K562 (cell line): ENCODE results near the gene PPIE. TPM values are rescaled to one million over a fixed set of nuclear protein-coding genes. Genes with fewer than 3 reads are reported as not detected.

Experiments used
- EP400 ChIP-seq: fragments of 450-650 bp; IDR thresholded peaks from 2 replicates; pipeline ENCODE4 v1.6.1; 2017; ENCODE audit warnings: antibody characterized with exemption, mild to moderate bottlenecking, moderate library complexity
- FOXK2 ChIP-seq, 2 experiments: fragments of 450-650 bp; IDR thresholded peaks in 1 of 2; conservative IDR thresholded peaks in 1 of 2; 2 replicates each; pipeline ENCODE4 v1.6.1; 2016; ENCODE audit warnings: low read depth in 2 of 2, mild to moderate bottlenecking in 1 of 2
- NFIC ChIP-seq: fragments of 450-650 bp; IDR thresholded peaks from 2 replicates; pipeline ENCODE4 v1.6.1; 2017; ENCODE audit warnings: mild to moderate bottlenecking, inconsistent platforms
- PHF20 ChIP-seq: fragments of 450-650 bp; IDR thresholded peaks from 2 replicates; pipeline ENCODE4 v1.6.1; 2018; ENCODE audit not compliant: partially characterized antibody
- PHTF2 ChIP-seq: fragments of 250-450 bp; sonication (Bioruptor Pico); IDR thresholded peaks from 2 replicates; pipeline ENCODE4 v1.5.0; 2021; ENCODE audit warnings: mild to moderate bottlenecking
- PTTG1 ChIP-seq: fragments of 450-650 bp; IDR thresholded peaks from 2 replicates; pipeline ENCODE4 v1.6.1; 2016; ENCODE audit warnings: low read depth, mild to moderate bottlenecking, missing genetic modification characterization, missing compliant biosample characterization
- RBM25 ChIP-seq: fragments of 200-400 bp; formaldehyde crosslinking; IDR thresholded peaks from 2 replicates; pipeline ENCODE4 v1.6.1; 2018; ENCODE audit warnings: low read length, low read depth, moderate library complexity; ENCODE audit not compliant: severe bottlenecking
- RNF2 ChIP-seq: sonication (generic); IDR thresholded peaks from 2 replicates; pipeline ENCODE4 v1.6.1; 2016
- TAF1 ChIP-seq: IDR thresholded peaks from 2 replicates; pipeline ENCODE4 v1.6.1; 2011; ENCODE audit warnings: mild to moderate bottlenecking, low read length, moderate library complexity; ENCODE audit not compliant: insufficient read depth, control insufficient read depth, severe bottlenecking; ENCODE audit errors: extremely low read depth
- TAF7 ChIP-seq: fragments of 450-650 bp; IDR thresholded peaks from 2 replicates; pipeline ENCODE4 v1.6.1; 2016; ENCODE audit warnings: missing genetic modification characterization, missing compliant biosample characterization
- ZBTB1 ChIP-seq: sonication (generic); formaldehyde crosslinking; IDR thresholded peaks from 2 replicates; pipeline ENCODE4 v1.8.1; 2023; ENCODE audit warnings: missing genetic modification reagents, low read depth, mild to moderate bottlenecking, borderline replicate concordance
- ZC3H11A ChIP-seq: IDR thresholded peaks from 2 replicates; pipeline ENCODE4 v1.6.1; 2012; ENCODE audit warnings: low read depth, low read length, improper control_type of control experiment
- ZNF12 ChIP-seq: sonication (generic); formaldehyde crosslinking; IDR thresholded peaks from 2 replicates; pipeline ENCODE4 v1.4.0; 2020; ENCODE audit warnings: mild to moderate bottlenecking, missing genetic modification reagents
- ZNF143 ChIP-seq: sonication (generic); formaldehyde crosslinking; IDR thresholded peaks from 2 replicates; pipeline ENCODE4 v1.9.0; 2022; ENCODE audit warnings: mild to moderate bottlenecking, missing genetic modification reagents
- ZNF175 ChIP-seq: fragments of 200-800 bp; sonication (Bioruptor generic); IDR thresholded peaks from 2 replicates; pipeline ENCODE4 v1.6.1; 2016; ENCODE audit warnings: low read depth, mild to moderate bottlenecking, missing genetic modification characterization, missing compliant biosample characterization
- ZNF24 ChIP-seq: fragments of 450-650 bp; IDR thresholded peaks from 2 replicates; pipeline ENCODE4 v1.6.1; 2016
- polyA plus RNA-seq, 8 experiments: library from polyadenylated mRNA; depleted of rRNA in 4 of 8; stranded (reverse) in 5 of 8; unstranded in 3 of 8; fragments of >200 nt; fragmentation: Nextera tagmentation in 2 of 8; fragmentation: Illumina TruSeq in 1 of 8; extraction: Ambion mirVana in 2 of 8; extraction: Trizol in 1 of 8; gene quantifications; 2 replicates each; pipeline versions ENCODE4 v1.2.1 to v1.2.3, GENCODE V29; 2011 to 2014; ENCODE audit warnings: inconsistent platforms in 1 of 8, missing spikeins in 1 of 8
- total RNA-seq, 7 experiments: library from RNA; depleted of rRNA in 6 of 7; stranded (reverse); fragments of >200 nt in 6 of 7; fragmentation: Illumina TruSeq in 2 of 7; extraction: Trizol in 2 of 7; gene quantifications; 2 replicates each; pipeline versions ENCODE4 v1.2.1 to v1.2.3, GENCODE V29; 2011 to 2021; ENCODE audit warnings: low replicate concordance in 1 of 7
- TF ChIP-seq, protein P1 (sequence below): fragments of 450-650 bp; IDR thresholded peaks from 2 replicates; pipeline ENCODE4 v1.6.1; 2017; ENCODE audit warnings: antibody characterized with exemption, mild to moderate bottlenecking
- TF ChIP-seq, protein P2 (sequence below): sonication (generic); formaldehyde crosslinking; IDR thresholded peaks from 2 replicates; pipeline ENCODE4 v1.8.0; 2022; ENCODE audit warnings: missing genetic modification reagents, mild to moderate bottlenecking, borderline replicate concordance
- TF ChIP-seq, protein P3 (sequence below), 2 experiments: fragments of 200-800 bp in 1 of 2; sonication (Bioruptor generic) in 1 of 2; sonication (generic) in 1 of 2; formaldehyde crosslinking in 1 of 2; IDR thresholded peaks in 1 of 2; conservative IDR thresholded peaks in 1 of 2; 2 replicates each; pipeline versions ENCODE4 v1.5.0 to v1.6.1; 2016 to 2020; ENCODE audit warnings: missing compliant biosample characterization in 1 of 2, missing genetic modification characterization in 1 of 2, missing genetic modification reagents in 1 of 2

Gene PPIE
- total and polyA plus RNA-seq, 9 of the 15 experiments (the other 6 are each of a cell fraction or from before 2014, with no cell fraction given), result 75.4 to 444 (median 131) TPM

DNA sequence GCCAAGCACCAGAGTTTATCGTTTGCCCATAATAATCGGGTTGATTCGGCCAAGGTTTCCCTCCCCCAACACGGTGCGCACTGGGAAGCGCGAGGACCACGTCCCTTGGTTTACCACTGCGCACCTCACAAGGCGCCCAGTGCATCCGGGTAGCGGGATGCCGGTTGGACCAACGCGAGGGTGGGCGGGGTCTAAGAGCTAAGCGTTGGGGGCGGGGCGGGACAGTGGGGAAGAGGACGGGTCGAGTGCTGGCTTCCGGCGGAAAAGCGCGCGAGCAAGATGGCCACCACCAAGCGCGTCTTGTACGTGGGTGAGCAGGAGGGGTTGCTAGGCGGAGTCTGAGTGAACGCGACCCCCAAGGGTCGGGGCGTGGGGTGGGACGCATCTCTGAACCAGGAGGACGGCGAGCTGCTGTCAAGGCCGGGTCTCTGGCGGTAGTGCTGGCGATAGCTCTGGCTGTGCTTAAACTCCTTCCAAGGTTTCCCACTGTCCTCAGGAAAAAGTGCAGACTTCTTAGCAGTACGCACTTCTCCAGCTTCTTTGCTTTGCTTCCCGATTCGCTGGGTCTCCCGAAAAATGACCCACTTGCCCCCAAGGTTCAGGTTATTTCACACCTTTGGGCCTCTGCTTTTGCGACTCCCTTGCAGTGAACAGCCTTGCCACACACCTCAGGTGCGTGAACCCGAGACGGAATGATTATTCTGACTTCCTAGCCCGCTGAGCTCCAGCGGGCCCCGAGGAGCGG is at the start of gene PPIE (continued):
- TF ChIP-seq, protein P1, sequence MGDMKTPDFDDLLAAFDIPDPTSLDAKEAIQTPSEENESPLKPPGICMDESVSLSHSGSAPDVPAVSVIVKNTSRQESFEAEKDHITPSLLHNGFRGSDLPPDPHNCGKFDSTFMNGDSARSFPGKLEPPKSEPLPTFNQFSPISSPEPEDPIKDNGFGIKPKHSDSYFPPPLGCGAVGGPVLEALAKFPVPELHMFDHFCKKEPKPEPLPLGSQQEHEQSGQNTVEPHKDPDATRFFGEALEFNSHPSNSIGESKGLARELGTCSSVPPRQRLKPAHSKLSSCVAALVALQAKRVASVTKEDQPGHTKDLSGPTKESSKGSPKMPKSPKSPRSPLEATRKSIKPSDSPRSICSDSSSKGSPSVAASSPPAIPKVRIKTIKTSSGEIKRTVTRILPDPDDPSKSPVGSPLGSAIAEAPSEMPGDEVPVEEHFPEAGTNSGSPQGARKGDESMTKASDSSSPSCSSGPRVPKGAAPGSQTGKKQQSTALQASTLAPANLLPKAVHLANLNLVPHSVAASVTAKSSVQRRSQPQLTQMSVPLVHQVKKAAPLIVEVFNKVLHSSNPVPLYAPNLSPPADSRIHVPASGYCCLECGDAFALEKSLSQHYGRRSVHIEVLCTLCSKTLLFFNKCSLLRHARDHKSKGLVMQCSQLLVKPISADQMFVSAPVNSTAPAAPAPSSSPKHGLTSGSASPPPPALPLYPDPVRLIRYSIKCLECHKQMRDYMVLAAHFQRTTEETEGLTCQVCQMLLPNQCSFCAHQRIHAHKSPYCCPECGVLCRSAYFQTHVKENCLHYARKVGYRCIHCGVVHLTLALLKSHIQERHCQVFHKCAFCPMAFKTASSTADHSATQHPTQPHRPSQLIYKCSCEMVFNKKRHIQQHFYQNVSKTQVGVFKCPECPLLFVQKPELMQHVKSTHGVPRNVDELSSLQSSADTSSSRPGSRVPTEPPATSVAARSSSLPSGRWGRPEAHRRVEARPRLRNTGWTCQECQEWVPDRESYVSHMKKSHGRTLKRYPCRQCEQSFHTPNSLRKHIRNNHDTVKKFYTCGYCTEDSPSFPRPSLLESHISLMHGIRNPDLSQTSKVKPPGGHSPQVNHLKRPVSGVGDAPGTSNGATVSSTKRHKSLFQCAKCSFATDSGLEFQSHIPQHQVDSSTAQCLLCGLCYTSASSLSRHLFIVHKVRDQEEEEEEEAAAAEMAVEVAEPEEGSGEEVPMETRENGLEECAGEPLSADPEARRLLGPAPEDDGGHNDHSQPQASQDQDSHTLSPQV, result peak; percentile 67; the same call in 1 of the 2 replicates
- TF ChIP-seq ZC3H11A (no peak), ZNF12 (CRISPR knock-in tag) (peak; percentile 59; the same call in 1 of the 2 replicates), TAF7 (tag) (peak; percentile 85), PHF20 (peak; percentile 95), RBM25 (no peak), ZNF175 (CRISPR knock-in tag) (no peak), ZBTB1 (peak; percentile 63; the same call in 1 of the 2 replicates), ZNF24 (no peak), EP400 (peak; percentile 78), NFIC (peak; percentile 34; the same call in 1 of the 2 replicates), ZNF143 (CRISPR knock-in tag) (no peak), PHTF2 (CRISPR knock-in tag) (no peak), RNF2 (peak; percentile 36; the same call in 1 of the 2 replicates), TAF1 (peak; percentile 90), FOXK2 (conservative IDR thresholded peaks at IDR 0.05 in 1 of 2, IDR thresholded peaks at IDR 0.05 in 1 of 2; ENCODE audit: low read depth in 2 of 2) (peak in 1 of 2 experiments; percentile 23; a peak in 1 of 4 replicates), PTTG1 (no peak)
- TF ChIP-seq, protein P2, sequence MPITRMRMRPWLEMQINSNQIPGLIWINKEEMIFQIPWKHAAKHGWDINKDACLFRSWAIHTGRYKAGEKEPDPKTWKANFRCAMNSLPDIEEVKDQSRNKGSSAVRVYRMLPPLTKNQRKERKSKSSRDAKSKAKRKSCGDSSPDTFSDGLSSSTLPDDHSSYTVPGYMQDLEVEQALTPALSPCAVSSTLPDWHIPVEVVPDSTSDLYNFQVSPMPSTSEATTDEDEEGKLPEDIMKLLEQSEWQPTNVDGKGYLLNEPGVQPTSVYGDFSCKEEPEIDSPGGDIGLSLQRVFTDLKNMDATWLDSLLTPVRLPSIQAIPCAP, result no peak
- TF ChIP-seq, protein P3, sequence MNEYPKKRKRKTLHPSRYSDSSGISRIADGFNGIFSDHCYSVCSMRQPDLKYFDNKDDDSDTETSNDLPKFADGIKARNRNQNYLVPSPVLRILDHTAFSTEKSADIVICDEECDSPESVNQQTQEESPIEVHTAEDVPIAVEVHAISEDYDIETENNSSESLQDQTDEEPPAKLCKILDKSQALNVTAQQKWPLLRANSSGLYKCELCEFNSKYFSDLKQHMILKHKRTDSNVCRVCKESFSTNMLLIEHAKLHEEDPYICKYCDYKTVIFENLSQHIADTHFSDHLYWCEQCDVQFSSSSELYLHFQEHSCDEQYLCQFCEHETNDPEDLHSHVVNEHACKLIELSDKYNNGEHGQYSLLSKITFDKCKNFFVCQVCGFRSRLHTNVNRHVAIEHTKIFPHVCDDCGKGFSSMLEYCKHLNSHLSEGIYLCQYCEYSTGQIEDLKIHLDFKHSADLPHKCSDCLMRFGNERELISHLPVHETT (CRISPR knock-in tag; conservative IDR thresholded peaks at IDR 0.05 in 1 of 2, IDR thresholded peaks at IDR 0.05 in 1 of 2), result 0 out of 4 replicates have a peak, but pooled peaks of 1 of the 2 experiments have one; percentile 28
